Measurements from ENCODE around the gene CADM2. TPM values are rescaled to one million over a fixed set of nuclear protein-coding genes. Genes with fewer than 3 reads are reported as not detected.
"Not testable (repeated sequence)": the region's sequence is repeated elsewhere in the genome, so short reads cannot be mapped to it uniquely, and the experiment has no call there.

CADM2 gene
- total RNA-seq, 1 experiment from 2014 or later = not detected

- no peak for DNase-seq (ENCODE audit: low spot score)
Measured at GRCh38 chr3:85670634-85671205, 711.9 kb downstream of the CADM2 start.

DNA sequence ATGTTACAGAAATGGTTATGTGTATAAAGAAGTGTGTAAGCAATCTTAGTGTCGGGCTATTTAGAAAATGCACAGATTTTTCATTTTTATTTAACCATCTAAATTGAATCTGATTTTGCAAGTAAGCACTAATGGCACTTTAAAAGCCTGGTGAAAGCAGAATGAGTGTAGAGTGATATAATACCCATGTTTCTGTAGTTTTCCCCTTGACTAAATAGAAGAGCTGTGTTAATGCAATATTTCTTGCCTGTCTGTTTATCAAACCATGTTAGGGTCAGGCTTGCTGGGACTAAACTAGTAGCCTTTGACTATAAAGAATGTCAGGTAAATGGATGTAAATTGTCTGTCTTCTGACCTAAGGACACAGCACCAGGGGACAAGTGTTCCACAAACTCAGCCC lies 714.0 kb downstream of the CADM2 start:
- no peak for DNase-seq (ENCODE audit: low spot score)

GRCh38 chr3:85678713-85679112 lies 719.9 kb downstream of the CADM2 start:
- no peak for DNase-seq (ENCODE audit: low spot score)

- no peak for DNase-seq (ENCODE audit: low spot score)
Measured at GRCh38 chr3:85681906-85682305, 723.1 kb downstream of the CADM2 start.

DNA sequence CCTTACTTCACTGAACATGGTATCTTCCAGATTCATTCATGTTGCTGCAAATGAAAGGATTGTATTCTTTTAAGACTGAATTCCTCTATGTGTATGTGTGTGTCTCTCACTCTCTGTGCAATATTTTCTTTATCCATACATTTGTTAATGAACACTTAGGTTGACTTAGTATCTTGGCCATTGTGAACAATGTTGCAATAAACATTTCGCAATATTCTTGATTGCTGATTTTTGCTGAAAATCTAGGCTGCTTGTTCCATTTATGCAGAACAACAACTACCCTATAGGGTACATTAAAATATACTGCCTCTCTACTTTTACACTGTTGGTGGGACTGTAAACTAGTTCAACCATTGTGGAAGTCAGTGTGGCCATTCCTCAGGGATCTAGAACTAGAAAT lies 732.4 kb downstream of the CADM2 start:
- no peak for DNase-seq (ENCODE audit: low spot score)

- no peak for DNase-seq (ENCODE audit: low spot score)
Measured at GRCh38 chr3:85697156-85697555, 738.4 kb downstream of the CADM2 start.

DNA sequence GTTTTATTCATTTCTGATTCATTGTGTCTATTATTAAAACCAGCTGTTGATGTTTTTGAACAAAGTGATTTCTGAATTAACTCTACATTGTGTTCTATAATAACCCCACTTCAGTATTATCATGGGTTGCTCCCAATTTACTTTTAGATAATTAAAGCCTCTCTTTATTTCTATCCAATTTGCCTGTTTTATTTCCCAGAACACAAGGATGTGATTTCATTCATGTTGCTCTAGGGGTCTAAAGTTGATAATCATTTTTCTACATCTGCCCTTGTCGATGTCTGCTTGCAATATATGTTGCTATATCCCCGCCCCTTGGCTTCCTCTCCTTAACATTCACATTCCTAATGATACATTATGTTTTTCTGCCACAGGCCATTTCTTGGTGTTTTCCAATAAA lies 747.3 kb downstream of the CADM2 start:
- no peak for DNase-seq (ENCODE audit: low spot score)

GRCh38 chr3:85708325-85708724 lies 749.5 kb downstream of the CADM2 start:
- DNase-seq (ENCODE audit: low spot score) = not testable (repeated sequence)

- DNase-seq (ENCODE audit: low spot score) = no peak
Measured at GRCh38 chr3:85709346-85709892, 750.6 kb downstream of the CADM2 start.

GRCh38 chr3:85710490-85710889 lies 751.7 kb downstream of the CADM2 start:
- DNase-seq (ENCODE audit: low spot score) = no peak

- no peak for DNase-seq (ENCODE audit: low spot score)
Measured at GRCh38 chr3:85721409-85722145, 762.8 kb downstream of the CADM2 start.

DNA sequence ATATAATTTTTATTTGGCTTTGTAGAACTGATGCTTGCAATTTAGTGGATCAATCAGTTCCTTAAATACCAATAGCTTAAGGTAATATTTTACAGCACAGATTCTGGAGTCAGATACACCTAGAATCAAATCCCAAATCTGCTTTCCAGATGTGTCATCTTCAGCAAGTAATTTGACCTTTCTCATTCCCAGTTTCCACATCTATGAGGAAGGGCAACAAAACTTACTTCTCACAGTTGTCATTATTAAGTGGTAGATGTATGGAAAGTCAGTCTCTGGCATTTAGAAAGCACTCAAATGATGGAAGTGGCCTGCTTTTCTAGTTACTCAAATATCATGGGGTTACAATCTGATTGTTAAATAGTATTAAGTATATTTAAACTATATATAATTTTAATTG lies 767.0 kb downstream of the CADM2 start:
- no peak for DNase-seq (ENCODE audit: low spot score)

- DNase-seq (ENCODE audit: low spot score) = no peak
Measured at GRCh38 chr3:85726241-85726640, 767.5 kb downstream of the CADM2 start.

GRCh38 chr3:85737846-85738245 lies 779.1 kb downstream of the CADM2 start:
- no peak for DNase-seq (ENCODE audit: low spot score)

DNA sequence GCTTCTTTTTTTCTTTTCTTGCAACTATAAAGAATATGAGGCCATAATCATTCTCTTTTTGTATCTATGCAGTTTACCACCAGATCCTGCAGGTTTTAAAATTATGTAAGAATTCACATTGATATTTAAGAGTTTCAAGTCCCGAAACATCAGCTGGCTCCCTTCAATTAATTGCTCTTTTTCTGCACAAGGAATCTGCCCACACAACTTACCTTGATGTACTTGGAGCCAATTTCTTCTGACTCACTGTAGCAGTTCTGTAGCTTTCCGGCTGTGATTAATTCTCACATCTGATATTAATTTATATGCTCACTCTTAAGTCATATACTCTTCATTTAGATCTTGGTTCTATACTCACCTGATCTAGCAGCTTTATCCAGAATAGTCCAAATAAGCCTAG lies 781.8 kb downstream of the CADM2 start:
- no peak for DNase-seq (ENCODE audit: low spot score)

DNA sequence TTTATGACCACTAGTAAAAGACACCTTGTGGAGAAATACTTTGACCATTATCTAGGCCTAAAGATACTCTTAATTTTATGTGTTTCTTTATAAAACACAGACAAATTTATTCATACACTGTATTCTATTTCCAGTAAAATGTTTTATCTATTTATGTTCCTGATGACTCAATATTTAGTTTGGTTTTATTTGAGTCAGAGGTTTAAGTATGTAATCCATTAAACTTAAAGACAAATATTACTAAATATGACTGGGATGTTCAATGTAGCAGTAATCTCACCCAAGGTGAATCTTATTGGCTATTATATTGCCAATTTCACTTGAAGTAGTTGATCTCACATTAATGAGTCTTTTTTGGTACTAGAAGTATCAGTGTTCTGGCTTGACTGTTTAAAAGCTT lies 799.7 kb downstream of the CADM2 start:
- DNase-seq (ENCODE audit: low spot score) = no peak

DNA sequence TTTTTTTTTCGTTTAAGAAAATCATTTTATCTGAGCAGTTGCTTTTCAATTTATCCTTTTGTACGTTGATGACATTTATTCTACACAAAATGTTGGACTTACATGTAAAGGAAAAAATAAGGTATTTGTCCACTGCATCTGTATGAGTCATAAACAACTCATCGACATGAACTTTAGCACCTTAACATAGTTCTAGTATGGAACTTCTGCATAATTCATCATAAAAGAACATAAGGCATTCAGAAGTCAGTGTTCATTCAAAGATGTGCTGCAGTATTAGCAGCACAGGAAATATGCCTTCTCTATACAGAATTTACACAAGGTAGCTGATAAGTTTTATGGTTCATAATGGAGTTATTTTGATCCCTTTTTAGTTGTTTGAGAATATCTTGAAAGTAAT lies 801.6 kb downstream of the CADM2 start:
- no peak for DNase-seq (ENCODE audit: low spot score)

- DNase-seq (ENCODE audit: low spot score) = no peak
Measured at GRCh38 chr3:85780806-85781205, 822.0 kb downstream of the CADM2 start.

DNA sequence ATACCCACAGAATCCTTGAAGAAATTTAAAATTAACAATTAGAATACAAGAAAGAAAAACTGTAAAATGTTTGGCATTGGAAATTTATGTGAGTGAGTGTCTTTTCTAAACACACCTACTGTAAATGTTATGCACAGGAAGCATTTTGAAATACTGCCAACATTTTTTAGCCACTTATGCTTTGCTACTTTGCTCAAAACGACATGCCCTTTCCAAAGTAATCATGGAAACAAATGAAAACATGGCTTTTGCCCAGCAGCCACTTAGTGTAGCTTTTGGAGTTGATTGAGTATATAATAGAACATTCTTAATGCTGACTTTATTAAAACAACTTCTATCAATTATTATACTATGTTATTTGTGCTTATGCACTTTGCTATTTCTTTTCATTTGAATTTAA lies 823.0 kb downstream of the CADM2 start:
- no peak for DNase-seq (ENCODE audit: low spot score)

DNA sequence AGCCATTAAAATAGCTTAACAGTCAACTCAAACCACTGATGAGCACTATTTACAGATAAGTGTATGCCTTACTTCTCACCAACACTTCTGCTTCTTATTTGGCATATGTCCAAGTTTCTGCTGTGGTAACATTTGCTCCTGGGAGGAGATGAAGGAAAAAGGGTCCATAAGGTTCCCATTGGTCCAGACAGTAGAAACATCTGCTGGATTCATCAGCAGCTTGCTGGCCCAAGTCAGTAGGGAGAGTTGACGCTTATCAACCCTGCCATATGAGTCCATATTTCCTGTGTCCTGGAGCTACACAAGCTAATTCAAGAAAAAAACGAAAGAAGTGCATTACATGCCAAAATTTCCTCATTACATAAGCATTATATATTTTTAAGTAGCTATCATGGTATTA lies 824.5 kb downstream of the CADM2 start:
- no peak for DNase-seq (ENCODE audit: low spot score)

GRCh38 chr3:85785766-85786165 lies 827.0 kb downstream of the CADM2 start:
- no peak for DNase-seq (ENCODE audit: low spot score)

DNA sequence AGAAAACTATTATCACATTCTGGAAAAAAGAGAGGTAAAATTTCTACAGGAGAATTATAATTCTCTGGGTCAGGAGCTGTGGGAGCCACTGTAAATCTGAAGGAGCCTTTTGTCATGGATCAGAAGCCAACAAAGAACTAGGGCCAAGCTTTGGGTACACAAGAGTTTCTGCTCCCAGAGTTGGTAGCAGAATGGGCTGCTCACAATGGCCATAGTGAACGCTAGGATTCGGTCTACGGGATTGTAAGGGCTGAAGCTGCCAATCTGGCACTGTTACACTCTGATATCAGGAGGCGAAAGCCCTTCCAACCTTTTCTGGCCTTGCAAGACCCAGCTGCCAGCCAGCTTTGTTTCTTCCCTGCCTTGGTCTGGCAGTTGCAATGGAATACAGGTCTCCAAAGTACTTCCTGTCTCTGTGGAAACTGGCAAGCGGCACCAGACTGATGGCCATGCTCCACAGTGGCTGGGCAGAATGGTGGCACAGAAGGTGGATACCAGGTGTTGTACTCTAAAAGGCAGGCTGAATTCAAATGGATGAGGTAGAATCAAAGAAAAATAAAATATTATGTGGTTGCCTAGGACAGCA lies 831.7 kb downstream of the CADM2 start:
- no peak for DNase-seq (ENCODE audit: low spot score)

DNA sequence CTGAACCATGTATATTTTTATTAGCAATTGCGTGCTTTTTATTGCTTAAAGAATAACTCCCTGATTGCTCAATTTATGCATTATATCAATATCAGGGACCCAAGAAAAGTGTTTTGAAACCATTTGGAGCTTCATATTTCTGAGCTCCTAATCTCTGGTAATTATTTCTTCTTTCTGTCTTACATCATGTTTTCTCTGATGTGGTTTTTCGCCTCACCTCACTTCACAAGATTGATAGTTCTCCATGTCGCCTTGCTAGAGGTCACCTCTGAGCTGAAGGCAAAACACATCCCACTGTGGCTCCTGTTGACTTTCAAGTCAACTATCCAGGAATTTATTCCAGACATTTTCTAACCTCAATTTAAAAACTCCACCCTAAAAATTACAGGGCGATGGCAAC lies 837.4 kb downstream of the CADM2 start:
- no peak for DNase-seq (ENCODE audit: low spot score)
